ENCODE results near the gene U2AF1L4. TPM values are rescaled to one million over a fixed set of nuclear protein-coding genes. Genes with fewer than 3 reads are reported as not detected.

The U2AF1L4 gene
- total RNA-seq, 4 donors from 2014 or later = 5.1 to 22.9 (median 13.4) TPM

GRCh38 chr19:35712567-35713505 is 32.4 kb downstream of the U2AF1L4 start:
- peaks cover 8 to 11% of the 10 kb centered on the region in 2 donors for H3K4me1 ChIP-seq
- H3K9me3 ChIP-seq = no peaks in the 10 kb centered on the region
- ATAC-seq (no peak), DNase-seq (no peak)
- H3K4me3 ChIP-seq = no peak overlapping the region
- no peak overlapping the region for H3K27ac ChIP-seq
- no peaks in the 10 kb centered on the region for H3K36me3 ChIP-seq
- intact Hi-C loops (cut with DNase I; ENCODE audit: low total_unique reads) = loop anchor here (5.0 kb wide), 1 partner anchor 64 kb away; the partner anchor contains the start of gene ARHGAP33
- in situ Hi-C loops (cut with MboI; ENCODE audit: low sequenced_read_pairs in 4 of 4) = loop anchor here in 3 of 4 donors (10.0 to 25.0 kb wide), 3 partner anchors 168 to 222 kb away; partner anchors contain the start of genes TMEM147 (in 2 of the 3), GAPDHS (in 1 of the 3), LRFN3 (in 1 of the 3) and SBSN (in 1 of the 3)
- no peak for TF ChIP-seq POLR2A (IDR thresholded peaks at IDR 0.05)
- no peak for TF ChIP-seq CTCF (IDR thresholded peaks at IDR 0.05 in 4 of 5, conservative IDR thresholded peaks at IDR 0.05 in 1 of 5)
- no peaks in the 10 kb centered on the region for H3K27me3 ChIP-seq

- Histone ChIP-seq H3K36me3 (no peaks in the 10 kb centered on the region), H3K27ac (no peak overlapping the region), H3K4me1 (peaks cover 6 to 9% of the 10 kb centered on the region in 2 donors), H3K9me3 (no peaks in the 10 kb centered on the region), H3K27me3 (no peaks in the 10 kb centered on the region), H3K4me3 (no peak overlapping the region)
- no peak for TF ChIP-seq CTCF (IDR thresholded peaks at IDR 0.05 in 4 of 5, conservative IDR thresholded peaks at IDR 0.05 in 1 of 5)
- TF ChIP-seq POLR2A (IDR thresholded peaks at IDR 0.05) = no peak
- ATAC-seq = no peak
- in situ Hi-C loops (cut with MboI; ENCODE audit: low sequenced_read_pairs in 4 of 4) (loop anchor here in 3 of 4 donors (10.0 to 25.0 kb wide), 3 partner anchors 166 to 224 kb away; partner anchors contain the start of genes TMEM147 (in 2 of the 3), GAPDHS (in 1 of the 3), LRFN3 (in 1 of the 3) and SBSN (in 1 of the 3)), intact Hi-C loops (cut with DNase I; ENCODE audit: low total_unique reads) (loop anchor here (5.0 kb wide), 1 partner anchor 66 kb away; the partner anchor contains the start of gene ARHGAP33)
- DNase-seq = no peak
Observed at GRCh38 chr19:35710784-35711723, 34.2 kb downstream of the U2AF1L4 start.

- Histone ChIP-seq H3K4me3 (no peak overlapping the region), H3K27ac (no peak overlapping the region), H3K9me3 (no peaks in the 10 kb centered on the region), H3K36me3 (no peaks in the 10 kb centered on the region), H3K4me1 (no peaks in the 10 kb centered on the region), H3K27me3 (no peaks in the 10 kb centered on the region)
- TF ChIP-seq CTCF (IDR thresholded peaks at IDR 0.05 in 4 of 5, conservative IDR thresholded peaks at IDR 0.05 in 1 of 5) (no peak), POLR2A (IDR thresholded peaks at IDR 0.05) (no peak)
- intact Hi-C loops (cut with DNase I; ENCODE audit: low total_unique reads) (no loop called here), in situ Hi-C loops (cut with MboI; ENCODE audit: low sequenced_read_pairs in 4 of 4) (loop anchor here in 1 of 4 donors (25.0 kb wide), 1 partner anchor 171 kb away; the partner anchor contains the start of genes GAPDHS, SBSN and TMEM147)
- no peak for ATAC-seq
- DNase-seq = no peak
Observed at GRCh38 chr19:35708391-35708790, 36.8 kb downstream of the U2AF1L4 start.

GRCh38 chr19:35704218-35704617 is 41.0 kb downstream of the U2AF1L4 start, which contains the start of gene ZBTB32:
Gene ZBTB32, plus strand, starts transcription at chr19:35704558. Its CDS starts 10,069 bp downstream, at chr19:35714627.
- TF ChIP-seq CTCF (IDR thresholded peaks at IDR 0.05 in 4 of 5, conservative IDR thresholded peaks at IDR 0.05 in 1 of 5) (no peak), POLR2A (IDR thresholded peaks at IDR 0.05) (no peak)
- Histone ChIP-seq H3K27me3 (no peaks in the 10 kb centered on the region), H3K27ac (no peak within 1 kb of the TSS), H3K9me3 (no peaks in the 10 kb centered on the region), H3K4me3 (no peak within 1 kb of the TSS), H3K36me3 (no peaks in the 10 kb centered on the region), H3K4me1 (no peaks in the 10 kb centered on the region)
- DNase-seq (no peak), ATAC-seq (no peak)
- intact Hi-C loops (cut with DNase I; ENCODE audit: low total_unique reads) = no loop called here
- in situ Hi-C loops (cut with MboI; ENCODE audit: low sequenced_read_pairs in 4 of 4) = loop anchor here in 1 of 4 donors (25.0 kb wide), 1 partner anchor 167 kb away; the partner anchor contains the start of genes GAPDHS, SBSN and TMEM147
